ENCODE data around the gene DDX47.

DNA sequence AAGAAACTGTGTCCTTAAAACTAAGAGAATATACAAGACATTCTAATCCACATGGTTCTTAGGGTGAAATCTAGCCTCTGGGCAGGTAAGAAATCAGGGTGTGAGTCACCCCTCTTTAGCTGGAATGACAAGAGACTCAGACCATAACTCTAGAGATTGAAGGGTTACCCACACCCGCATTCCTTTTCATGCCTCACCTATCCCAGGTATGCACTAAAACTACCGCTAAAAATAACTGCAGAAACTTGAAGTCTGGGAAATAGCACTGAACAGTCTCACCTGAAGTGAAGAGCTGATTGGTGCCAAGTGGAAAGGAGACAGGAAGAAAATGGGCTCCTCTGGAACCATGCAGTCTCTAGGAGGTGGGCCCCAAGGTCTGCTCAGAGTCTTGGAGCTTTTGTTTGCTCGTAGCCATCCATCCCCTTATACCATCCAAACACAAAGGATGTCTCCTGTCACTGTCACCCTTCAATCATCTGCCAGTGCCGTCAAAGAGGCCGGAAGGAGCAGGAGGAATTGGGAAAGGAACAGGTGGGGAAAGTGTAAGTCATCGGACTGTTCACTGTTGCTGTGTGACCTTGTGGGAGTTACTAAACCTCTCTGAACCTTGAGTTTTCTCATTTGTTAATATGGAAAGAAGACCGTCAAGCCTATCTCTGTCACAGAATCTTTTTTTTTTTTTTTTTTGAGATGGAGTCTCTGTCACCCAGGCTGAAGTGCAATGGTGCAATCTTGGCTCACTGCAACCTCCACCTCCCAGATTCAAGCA, 22.4 kb downstream of the DDX47 start:
- TF ChIP-seq POLR2A (IDR thresholded peaks at IDR 0.05) (no peak), POLR2AphosphoS5 (IDR thresholded peaks at IDR 0.05) (peak in 1 of 3 donors; percentile 38)
- TF ChIP-seq, protein P1, sequence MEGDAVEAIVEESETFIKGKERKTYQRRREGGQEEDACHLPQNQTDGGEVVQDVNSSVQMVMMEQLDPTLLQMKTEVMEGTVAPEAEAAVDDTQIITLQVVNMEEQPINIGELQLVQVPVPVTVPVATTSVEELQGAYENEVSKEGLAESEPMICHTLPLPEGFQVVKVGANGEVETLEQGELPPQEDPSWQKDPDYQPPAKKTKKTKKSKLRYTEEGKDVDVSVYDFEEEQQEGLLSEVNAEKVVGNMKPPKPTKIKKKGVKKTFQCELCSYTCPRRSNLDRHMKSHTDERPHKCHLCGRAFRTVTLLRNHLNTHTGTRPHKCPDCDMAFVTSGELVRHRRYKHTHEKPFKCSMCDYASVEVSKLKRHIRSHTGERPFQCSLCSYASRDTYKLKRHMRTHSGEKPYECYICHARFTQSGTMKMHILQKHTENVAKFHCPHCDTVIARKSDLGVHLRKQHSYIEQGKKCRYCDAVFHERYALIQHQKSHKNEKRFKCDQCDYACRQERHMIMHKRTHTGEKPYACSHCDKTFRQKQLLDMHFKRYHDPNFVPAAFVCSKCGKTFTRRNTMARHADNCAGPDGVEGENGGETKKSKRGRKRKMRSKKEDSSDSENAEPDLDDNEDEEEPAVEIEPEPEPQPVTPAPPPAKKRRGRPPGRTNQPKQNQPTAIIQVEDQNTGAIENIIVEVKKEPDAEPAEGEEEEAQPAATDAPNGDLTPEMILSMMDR (IDR thresholded peaks at IDR 0.05), result no peak
